Measurements from ENCODE around the gene SRRM1. TPM values are rescaled to one million over a fixed set of nuclear protein-coding genes. Genes with fewer than 3 reads are reported as not detected.

Gene SRRM1
- total and polyA plus RNA-seq, 10 of the 15 experiments (the other 5 are each of a cell fraction or from before 2014, with no cell fraction given): 36.8 to 285 (median 126) TPM

- Histone ChIP-seq H3K36me3 (ENCODE audit: control insufficient read depth in 2 of 2, insufficient read depth in 2 of 2, low read length in 1 of 2) (no peaks in the 10 kb centered on the region), H4K20me1 (ENCODE audit: control insufficient read depth, insufficient read depth) (no peaks in the 10 kb centered on the region), H3K27me3 (replicated peaks in 1 of 2; ENCODE audit: control insufficient read depth in 2 of 2, insufficient read depth in 2 of 2, low read length in 1 of 2) (no peaks in the 10 kb centered on the region), H2AFZ (ENCODE audit: control insufficient read depth, low read depth, low read length) (no peak overlapping the region), H3K27ac (ENCODE audit: control insufficient read depth, insufficient read depth) (no peak overlapping the region), H3K4me2 (ENCODE audit: control insufficient read depth, insufficient read depth) (no peak overlapping the region), H3K9ac (ENCODE audit: control insufficient read depth, insufficient read depth, low read length) (no peak overlapping the region), H3K4me3 (no peak overlapping the region), H3K9me3 (replicated peaks; ENCODE audit: control insufficient read depth, insufficient read depth, low read length) (no peaks in the 10 kb centered on the region), H3K4me1 (ENCODE audit: control insufficient read depth, insufficient read depth, low read length) (peaks cover 9% of the 10 kb centered on the region), H3K79me2 (ENCODE audit: control insufficient read depth, insufficient read depth, low read length) (peaks cover 20% of the 10 kb centered on the region)
- intact Hi-C loops (cut with micrococcal nuclease; ENCODE audit: unreplicated experiment): loop anchor here (5.0 kb wide), 3 partner anchors 98 to 248 kb away; partner anchors contain the start of gene CLIC4
- POLR2A ChIA-PET: interaction anchor here (0.7 kb wide), 1 partner anchor 83 kb away, joined by 4 read pairs; no protein-coding TSS in a partner anchor
- ATAC-seq (no peak), FAIRE-seq (no peak), DNase-seq (ENCODE audit: low read depth, low spot score) (no peak)
- TF ChIP-seq JUNB (IDR thresholded peaks at IDR 0.05) (no peak), ZNF24 (IDR thresholded peaks at IDR 0.05) (no peak), CUX1 (IDR thresholded peaks at IDR 0.05; ENCODE audit: insufficient replicate concordance, low read depth, low read length) (no peak), EGR1 (IDR thresholded peaks at IDR 0.05; ENCODE audit: borderline replicate concordance in 1 of 2, low read depth in 2 of 2, low read length in 2 of 2) (no peak), ZNF622 (IDR thresholded peaks at IDR 0.05) (no peak), ZSCAN29 (IDR thresholded peaks at IDR 0.05) (no peak), HDAC2 (IDR thresholded peaks at IDR 0.05) (no peak), STAT1 (conservative IDR thresholded peaks at IDR 0.05) (no peak), CREM (IDR thresholded peaks at IDR 0.05; ENCODE audit: low read depth) (no peak), NR2C2 (IDR thresholded peaks at IDR 0.05; ENCODE audit: borderline replicate concordance, control insufficient read depth, insufficient read length, low read depth) (no peak), PKNOX1 (IDR thresholded peaks at IDR 0.05) (no peak), ESRRA (IDR thresholded peaks at IDR 0.05; ENCODE audit: low read length) (no peak), JUND (IDR thresholded peaks at IDR 0.05; ENCODE audit: low read depth, low read length) (no peak), YBX1 (IDR thresholded peaks at IDR 0.05) (no peak), MTA3 (IDR thresholded peaks at IDR 0.05; ENCODE audit: borderline replicate concordance, low read length) (no peak), IRF3 (IDR thresholded peaks at IDR 0.05) (no peak), TARDBP (IDR thresholded peaks at IDR 0.05; ENCODE audit: borderline replicate concordance) (no peak)
- in situ Hi-C loops (cut with MboI): no loop called here
- SMC1A ChIA-PET (ENCODE audit: uncharacterized antibody, unreplicated experiment): interaction anchor here (1.3 to 1.5 kb wide), 2 partner anchors 191 to 192 kb away, joined by 3 read pairs; no protein-coding TSS in a partner anchor
- BruUV-seq (replicated peaks): no TSS peak
- WGBS (ENCODE audit: insufficient coverage, insufficient replicate concordance, low lambda C conversion rate, missing lambda C conversion rate): 77% methylated on average over 4 of the region's 4 CpGs
- RAD21 ChIA-PET (ENCODE audit: unreplicated experiment): interaction anchor here (2.0 kb wide), 1 partner anchor 191 kb away, joined by 7 read pairs; no protein-coding TSS in a partner anchor
- CTCF ChIA-PET: interaction anchor here (1.8 to 5.4 kb wide), 3 partner anchors 98 to 440 kb away, joined by 4 to 49 read pairs (median 5); no protein-coding TSS in a partner anchor
Observed at GRCh38 chr1:24639881-24640280, 3.2 kb upstream of the SRRM1 start.
